Smooth muscle cell of the coronary artery (primary cell): Measurements from ENCODE around the gene NXPE1. TPM values are rescaled to one million over a fixed set of nuclear protein-coding genes. Genes with fewer than 3 reads are reported as not detected.

ENCODE experiments used
- total RNA-seq: library from RNA; depleted of rRNA; stranded (reverse); fragments of >200 nt; gene quantifications from 2 replicates; pipeline ENCODE4 v1.2.3, GENCODE V29; 2014; ENCODE audit warnings: low replicate concordance

NXPE1 gene
- not detected in 2 replicates for total RNA-seq

DNA sequence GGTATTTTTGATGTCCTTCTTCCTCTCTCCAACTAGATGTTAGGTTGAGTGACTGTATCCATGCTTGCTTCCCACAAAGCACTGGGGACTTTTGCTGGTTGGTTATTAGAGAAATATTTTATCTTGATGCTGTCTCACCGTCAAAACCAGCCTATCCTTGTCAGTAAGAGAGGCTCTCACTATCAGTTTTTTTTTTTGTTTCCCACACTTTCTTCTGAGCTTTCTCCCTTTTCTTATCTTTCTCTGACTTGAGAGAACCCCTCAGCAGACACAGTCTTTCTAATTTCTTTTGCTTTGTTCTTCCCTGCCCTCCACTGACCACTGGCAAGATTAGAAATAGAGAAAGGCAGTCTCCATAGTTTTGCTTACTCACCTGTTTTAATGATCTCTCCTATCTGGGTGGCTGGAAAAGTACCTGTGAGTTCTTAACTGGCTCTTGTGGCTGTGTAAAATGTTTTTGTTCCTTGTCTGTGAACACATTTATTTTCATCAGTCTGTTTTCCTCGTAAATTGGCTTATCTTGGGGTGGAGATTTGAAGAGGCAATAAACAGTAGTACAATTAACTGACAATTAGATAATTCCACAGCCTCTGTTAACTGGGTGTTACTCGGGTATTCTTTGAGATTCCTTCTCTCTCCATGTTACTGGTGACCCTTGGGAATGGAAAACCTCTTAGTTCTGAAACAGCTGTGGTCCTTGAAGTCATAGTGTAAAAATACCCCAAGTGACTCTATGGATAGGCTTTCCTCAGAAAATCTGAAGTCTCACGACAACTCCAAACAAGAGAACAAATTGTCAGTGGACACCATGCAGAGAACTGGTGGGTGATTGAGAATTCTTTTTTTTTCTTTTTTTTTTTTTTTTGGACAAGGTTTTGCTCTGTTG is at the start of gene NXPE1:
NXPE1 (minus strand) TSS at position 457 of the 886 bp plus-strand sequence. CDS start 8,680 bp downstream, outside the sequence.

DNA sequence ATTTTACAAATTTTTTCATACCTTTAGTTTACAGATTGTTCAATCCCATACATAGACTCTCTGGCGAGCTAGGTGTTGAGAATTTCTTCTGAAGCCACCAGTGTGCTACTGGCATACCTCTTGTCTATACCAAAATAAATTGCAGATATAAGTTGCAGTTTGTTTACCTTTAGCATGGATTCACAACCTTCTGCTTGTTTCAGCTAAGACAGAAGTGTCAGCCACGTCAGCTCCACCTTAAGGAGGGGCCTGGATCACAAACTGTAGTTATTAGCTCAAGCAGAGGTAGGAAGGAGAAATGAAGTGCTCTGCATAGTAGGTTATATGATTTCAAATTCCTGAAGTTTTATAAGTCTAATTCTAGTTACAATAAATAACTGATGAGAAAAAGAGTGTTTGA is 35.9 kb upstream of the NXPE1 start, which contains the start of gene NXPE4:
NXPE4 (minus strand) TSS at position 216 of the 400 bp plus-strand sequence. CDS start 1,027 bp downstream, outside the sequence.

Other genes with a start within 250 kb of the NXPE1 start
- gene C11orf71, start 159.4 kb downstream of the NXPE1 start, total RNA-seq: 6.8 and 8.3 TPM in 2 replicates
- gene RBM7, start 159.2 kb downstream of the NXPE1 start, total RNA-seq: 71.7 and 74.3 TPM in 2 replicates
- gene REXO2, start 120.4 kb downstream of the NXPE1 start, total RNA-seq: 294 and 452 TPM in 2 replicates
- gene NXPE4, start 35.9 kb upstream of the NXPE1 start, total RNA-seq: not detected in 2 replicates
- gene NXPE2, start 118.6 kb upstream of the NXPE1 start, total RNA-seq: 0.08 TPM in 1 of 2 replicates, not detected in the other